22Rv1 (cell line): ENCODE results near the gene GTSF1L.

ENCODE experiments used
- H3K27ac ChIP-seq: fragments of 450-650 bp; 2 replicates; pipeline ENCODE4 v1.5.1; 2017
- ZFX ChIP-seq: fragments of 450-650 bp; IDR thresholded peaks from 2 replicates; pipeline ENCODE4 v1.6.1; 2017; ENCODE audit warnings: antibody characterized with exemption, borderline replicate concordance
- TF ChIP-seq, protein P1 (sequence below): fragments of 450-650 bp; IDR thresholded peaks from 2 replicates; pipeline ENCODE4 v1.5.1; 2017; ENCODE audit warnings: mild to moderate bottlenecking

GTSF1L gene

DNA sequence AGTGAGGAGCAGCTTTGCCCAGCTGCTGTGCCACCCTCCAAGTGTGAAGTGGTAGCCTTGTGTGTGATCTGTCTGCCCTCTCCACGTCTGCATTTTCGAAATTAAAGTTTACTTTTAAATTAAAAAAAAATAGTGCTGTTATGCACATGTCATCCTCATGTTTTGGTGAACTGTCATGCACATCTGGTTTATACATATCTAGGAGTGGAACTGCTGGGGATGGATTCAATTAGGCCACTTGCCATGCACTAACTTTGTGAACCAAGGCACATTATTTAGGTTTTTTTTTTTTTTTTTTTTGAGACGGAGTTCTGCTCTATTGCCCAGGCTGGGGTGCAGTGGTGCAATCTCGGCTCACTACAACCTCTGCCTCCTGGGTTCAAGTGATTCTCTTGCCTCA, 3.6 kb downstream of the GTSF1L start:
- TF ChIP-seq, protein P1, sequence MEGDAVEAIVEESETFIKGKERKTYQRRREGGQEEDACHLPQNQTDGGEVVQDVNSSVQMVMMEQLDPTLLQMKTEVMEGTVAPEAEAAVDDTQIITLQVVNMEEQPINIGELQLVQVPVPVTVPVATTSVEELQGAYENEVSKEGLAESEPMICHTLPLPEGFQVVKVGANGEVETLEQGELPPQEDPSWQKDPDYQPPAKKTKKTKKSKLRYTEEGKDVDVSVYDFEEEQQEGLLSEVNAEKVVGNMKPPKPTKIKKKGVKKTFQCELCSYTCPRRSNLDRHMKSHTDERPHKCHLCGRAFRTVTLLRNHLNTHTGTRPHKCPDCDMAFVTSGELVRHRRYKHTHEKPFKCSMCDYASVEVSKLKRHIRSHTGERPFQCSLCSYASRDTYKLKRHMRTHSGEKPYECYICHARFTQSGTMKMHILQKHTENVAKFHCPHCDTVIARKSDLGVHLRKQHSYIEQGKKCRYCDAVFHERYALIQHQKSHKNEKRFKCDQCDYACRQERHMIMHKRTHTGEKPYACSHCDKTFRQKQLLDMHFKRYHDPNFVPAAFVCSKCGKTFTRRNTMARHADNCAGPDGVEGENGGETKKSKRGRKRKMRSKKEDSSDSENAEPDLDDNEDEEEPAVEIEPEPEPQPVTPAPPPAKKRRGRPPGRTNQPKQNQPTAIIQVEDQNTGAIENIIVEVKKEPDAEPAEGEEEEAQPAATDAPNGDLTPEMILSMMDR = no peak
- no peak for TF ChIP-seq ZFX
- no peak overlapping the region for H3K27ac ChIP-seq

DNA sequence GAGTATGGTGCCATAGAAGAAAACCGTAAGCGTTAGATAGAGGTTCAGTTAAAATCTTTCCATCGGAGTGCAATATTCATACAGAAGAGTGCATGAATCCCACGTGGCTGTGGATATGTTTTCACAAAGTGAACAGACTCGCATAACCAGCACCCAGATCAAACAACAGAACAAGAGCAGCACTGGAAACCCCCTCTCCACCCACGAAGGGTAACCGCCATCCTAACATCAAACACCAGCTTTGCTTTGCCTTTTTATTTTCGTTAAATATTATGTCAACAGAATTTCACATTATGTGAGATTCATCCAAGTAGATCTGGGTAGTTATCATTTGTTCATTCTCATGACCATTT, 4.7 kb downstream of the GTSF1L start:
- no peak for TF ChIP-seq ZFX
- TF ChIP-seq, protein P1 = no peak
- no peak overlapping the region for H3K27ac ChIP-seq

DNA sequence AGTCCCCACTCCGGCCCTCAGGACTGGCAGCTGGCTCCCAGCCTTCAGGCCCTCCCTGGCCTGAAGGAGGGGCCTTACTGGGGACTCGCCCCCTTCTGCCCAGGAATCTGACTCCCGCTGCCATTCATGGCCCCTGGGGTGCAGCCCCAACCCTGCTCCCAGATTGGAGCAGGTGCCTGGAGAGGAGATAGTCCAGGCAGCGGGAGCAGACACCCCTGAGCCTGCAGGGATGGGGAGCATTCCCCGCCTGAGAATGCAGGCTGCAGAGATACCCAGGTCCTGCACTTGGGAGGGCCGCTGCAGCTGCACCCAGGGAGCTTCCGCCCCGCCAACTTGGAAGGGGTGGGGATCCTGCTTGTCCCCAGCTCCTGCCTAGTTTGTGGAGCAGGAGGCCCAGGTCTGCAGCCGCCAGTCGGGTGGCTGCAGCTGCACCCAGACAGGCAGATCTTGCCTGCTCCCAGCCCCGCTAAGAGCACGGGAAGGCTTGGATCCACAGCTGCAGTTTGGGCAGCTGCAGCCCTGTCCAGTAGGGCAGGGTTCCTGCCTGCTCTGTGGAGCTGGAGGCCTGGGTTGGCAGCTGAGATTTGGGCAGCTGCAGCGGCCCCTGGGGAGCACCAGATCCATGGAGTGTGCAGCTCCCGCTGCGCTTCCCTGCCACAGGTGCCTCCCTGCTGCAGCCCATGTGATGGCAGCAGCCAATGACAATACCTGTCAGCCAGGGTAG, 5.2 kb downstream of the GTSF1L start:
- no peak overlapping the region for H3K27ac ChIP-seq
- no peak for TF ChIP-seq ZFX
- TF ChIP-seq, protein P1 = no peak

DNA sequence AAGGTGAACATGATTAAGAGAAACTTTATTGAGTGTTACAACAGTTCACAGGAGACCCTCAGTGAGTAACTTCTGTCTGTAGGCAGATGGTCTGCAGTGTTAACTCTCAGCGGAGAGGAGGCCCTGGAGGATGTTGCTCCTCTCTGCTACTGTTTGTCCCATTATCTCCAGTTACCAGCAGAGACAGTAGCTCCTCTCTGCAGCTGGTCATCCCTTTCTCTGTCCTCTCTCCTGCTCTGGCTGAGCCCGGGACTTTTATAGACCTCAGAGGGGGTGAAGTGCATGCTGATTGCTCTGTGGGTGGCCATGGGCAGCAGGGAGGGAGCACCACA, 5.7 kb downstream of the GTSF1L start:
- TF ChIP-seq, protein P1 = no peak
- no peak for TF ChIP-seq ZFX
- no peak overlapping the region for H3K27ac ChIP-seq

DNA sequence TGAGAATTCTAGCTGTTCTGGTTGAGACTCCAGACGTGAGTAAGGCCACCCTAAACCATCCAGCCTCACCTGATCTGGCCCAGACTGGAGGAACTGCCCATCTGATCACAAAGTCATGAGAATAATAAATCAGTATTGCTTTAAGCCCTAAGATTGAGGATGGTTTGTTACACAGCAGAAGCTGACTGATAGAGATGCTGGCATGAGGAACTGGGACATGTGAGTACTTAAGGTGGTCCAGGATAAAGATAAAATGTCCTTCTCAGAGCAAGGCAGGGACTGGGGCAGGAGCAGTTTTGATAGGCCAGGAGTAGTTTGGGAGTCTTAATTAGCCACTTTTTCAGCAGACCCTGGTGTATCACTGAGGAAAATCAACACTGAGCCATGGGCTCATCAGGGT, 6.8 kb downstream of the GTSF1L start:
- TF ChIP-seq ZFX = no peak
- TF ChIP-seq, protein P1 = no peak
- H3K27ac ChIP-seq = no peak overlapping the region

DNA sequence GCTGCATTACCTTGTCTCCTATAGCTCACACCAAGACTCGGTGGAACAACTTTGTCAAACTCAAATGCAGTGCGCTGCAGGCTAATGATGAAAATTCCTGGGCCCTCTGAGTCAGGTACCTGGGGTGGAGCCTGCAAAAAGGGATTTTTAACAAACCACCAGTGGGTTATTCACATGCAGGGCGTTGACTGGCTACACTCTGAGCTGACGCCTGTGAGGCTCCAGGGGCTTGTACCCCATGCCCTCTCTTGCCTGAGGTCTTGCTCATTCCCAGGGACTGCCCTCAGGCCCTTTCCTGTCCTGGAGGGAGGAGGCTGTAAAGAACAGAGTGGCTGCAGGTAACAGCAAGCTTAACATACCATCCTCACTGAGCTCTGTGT, 9.2 kb downstream of the GTSF1L start:
- no peak for TF ChIP-seq ZFX
- TF ChIP-seq, protein P1 = no peak
- H3K27ac ChIP-seq = no peak overlapping the region

DNA sequence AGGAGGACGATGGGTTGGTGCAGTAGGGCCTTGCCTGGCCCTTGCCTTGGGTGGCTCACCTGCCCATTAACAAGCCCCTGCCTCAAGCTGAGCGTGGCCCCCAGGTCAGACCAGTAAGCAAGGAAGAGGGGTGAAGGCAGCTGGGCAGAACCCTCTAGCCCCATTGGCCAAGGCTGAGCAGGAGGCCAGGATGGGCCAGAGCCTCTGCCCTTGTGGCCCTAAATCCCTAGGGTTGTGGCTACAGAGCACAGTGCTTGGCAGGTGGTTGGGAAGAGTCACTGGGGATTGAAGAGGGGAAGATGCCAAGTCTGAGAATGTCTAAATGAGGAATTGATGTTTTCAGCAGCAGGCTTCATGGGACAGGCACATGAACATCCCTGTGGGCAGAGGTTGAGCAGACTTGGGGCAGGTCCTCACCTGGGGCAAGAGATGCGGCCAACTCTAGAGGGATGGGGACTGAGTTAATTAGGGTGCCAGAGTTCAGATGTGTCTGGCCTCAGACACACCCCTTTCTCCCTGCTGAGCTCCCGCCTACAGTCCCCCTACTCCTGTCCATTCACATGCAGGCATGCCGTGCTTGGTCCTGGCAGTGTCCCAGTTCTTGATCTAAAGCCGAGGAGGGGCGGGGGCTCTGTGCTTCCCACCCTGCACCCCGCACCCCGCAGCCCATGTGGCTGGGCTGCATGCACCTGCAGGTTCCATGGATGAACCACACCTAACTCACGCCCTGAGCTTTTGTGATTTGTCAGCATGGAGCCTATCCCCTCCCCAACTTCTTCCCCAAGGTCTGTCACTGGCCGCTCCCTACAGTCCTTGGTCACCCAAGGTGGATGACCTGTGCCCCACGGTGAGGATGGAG, 9.8 kb downstream of the GTSF1L start:
- no peak overlapping the region for H3K27ac ChIP-seq
- no peak for TF ChIP-seq ZFX
- TF ChIP-seq, protein P1 = no peak
